Midbrain (tissue), 1 donor: ENCODE results near the gene LARP4B.

Experiments used
- DNase-seq: peaks from one replicate; lab custom pipeline; 2025; lab: John Stamatoyannopoulos, UW

Gene LARP4B

GRCh38 chr10:931326-932318, at the start of gene LARP4B:
Gene LARP4B, minus strand, starts transcription at chr10:931705. Its CDS starts 45,984 bp downstream, at chr10:885721.
- DNase-seq: peak; percentile 98

GRCh38 chr10:980468-981093, 49.1 kb upstream of the LARP4B start:
- no peak for DNase-seq

- DNase-seq: no peak
Observed at GRCh38 chr10:978826-979421, 47.4 kb upstream of the LARP4B start.

GRCh38 chr10:976316-976715, 44.8 kb upstream of the LARP4B start:
- DNase-seq: no peak

GRCh38 chr10:974785-975074, 43.2 kb upstream of the LARP4B start:
- no peak for DNase-seq

GRCh38 chr10:974038-974784, 42.7 kb upstream of the LARP4B start:
- DNase-seq: no peak

- DNase-seq: no peak
Observed at GRCh38 chr10:972763-973162, 41.3 kb upstream of the LARP4B start.

GRCh38 chr10:971613-972012, 40.1 kb upstream of the LARP4B start:
- DNase-seq: no peak

GRCh38 chr10:971150-971542, 39.6 kb upstream of the LARP4B start:
- DNase-seq: peak; percentile 5

GRCh38 chr10:970311-971149, 39.0 kb upstream of the LARP4B start:
- no peak for DNase-seq

- no peak for DNase-seq
Observed at GRCh38 chr10:969473-970150, 38.1 kb upstream of the LARP4B start.

- no peak for DNase-seq
Observed at GRCh38 chr10:968546-969199, 37.2 kb upstream of the LARP4B start.

- no peak for DNase-seq
Observed at GRCh38 chr10:966466-967235, 35.1 kb upstream of the LARP4B start.

- no peak for DNase-seq
Observed at GRCh38 chr10:964988-965417, 33.5 kb upstream of the LARP4B start.

GRCh38 chr10:964321-964987, 32.9 kb upstream of the LARP4B start:
- no peak for DNase-seq

- no peak for DNase-seq
Observed at GRCh38 chr10:963655-964054, 32.1 kb upstream of the LARP4B start.

- no peak for DNase-seq
Observed at GRCh38 chr10:963186-963585, 31.7 kb upstream of the LARP4B start.

- DNase-seq: no peak
Observed at GRCh38 chr10:962342-962741, 30.8 kb upstream of the LARP4B start.

GRCh38 chr10:958856-959255, 27.4 kb upstream of the LARP4B start:
- no peak for DNase-seq
